ENCODE results near the gene DTX1.

- TF ChIP-seq, protein P1, sequence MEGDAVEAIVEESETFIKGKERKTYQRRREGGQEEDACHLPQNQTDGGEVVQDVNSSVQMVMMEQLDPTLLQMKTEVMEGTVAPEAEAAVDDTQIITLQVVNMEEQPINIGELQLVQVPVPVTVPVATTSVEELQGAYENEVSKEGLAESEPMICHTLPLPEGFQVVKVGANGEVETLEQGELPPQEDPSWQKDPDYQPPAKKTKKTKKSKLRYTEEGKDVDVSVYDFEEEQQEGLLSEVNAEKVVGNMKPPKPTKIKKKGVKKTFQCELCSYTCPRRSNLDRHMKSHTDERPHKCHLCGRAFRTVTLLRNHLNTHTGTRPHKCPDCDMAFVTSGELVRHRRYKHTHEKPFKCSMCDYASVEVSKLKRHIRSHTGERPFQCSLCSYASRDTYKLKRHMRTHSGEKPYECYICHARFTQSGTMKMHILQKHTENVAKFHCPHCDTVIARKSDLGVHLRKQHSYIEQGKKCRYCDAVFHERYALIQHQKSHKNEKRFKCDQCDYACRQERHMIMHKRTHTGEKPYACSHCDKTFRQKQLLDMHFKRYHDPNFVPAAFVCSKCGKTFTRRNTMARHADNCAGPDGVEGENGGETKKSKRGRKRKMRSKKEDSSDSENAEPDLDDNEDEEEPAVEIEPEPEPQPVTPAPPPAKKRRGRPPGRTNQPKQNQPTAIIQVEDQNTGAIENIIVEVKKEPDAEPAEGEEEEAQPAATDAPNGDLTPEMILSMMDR (IDR thresholded peaks at IDR 0.05) = no peak
- no peak for TF ChIP-seq POLR2A (IDR thresholded peaks at IDR 0.05)
Measured at GRCh38 chr12:113044516-113044915, 12.0 kb upstream of the DTX1 start.
